Inferior parietal cortex (tissue), 1 donor: Measurements from ENCODE around the gene GABBR2.
"Not testable (repeated sequence)": the region's sequence is repeated elsewhere in the genome, so short reads cannot be mapped to it uniquely, and the experiment has no call there.

Source experiments
- DNase-seq: peaks from one replicate; pipeline ENCODE4 v3.0.0-alpha.2; 2016; ENCODE audit errors: extremely low spot score

The GABBR2 gene

DNA sequence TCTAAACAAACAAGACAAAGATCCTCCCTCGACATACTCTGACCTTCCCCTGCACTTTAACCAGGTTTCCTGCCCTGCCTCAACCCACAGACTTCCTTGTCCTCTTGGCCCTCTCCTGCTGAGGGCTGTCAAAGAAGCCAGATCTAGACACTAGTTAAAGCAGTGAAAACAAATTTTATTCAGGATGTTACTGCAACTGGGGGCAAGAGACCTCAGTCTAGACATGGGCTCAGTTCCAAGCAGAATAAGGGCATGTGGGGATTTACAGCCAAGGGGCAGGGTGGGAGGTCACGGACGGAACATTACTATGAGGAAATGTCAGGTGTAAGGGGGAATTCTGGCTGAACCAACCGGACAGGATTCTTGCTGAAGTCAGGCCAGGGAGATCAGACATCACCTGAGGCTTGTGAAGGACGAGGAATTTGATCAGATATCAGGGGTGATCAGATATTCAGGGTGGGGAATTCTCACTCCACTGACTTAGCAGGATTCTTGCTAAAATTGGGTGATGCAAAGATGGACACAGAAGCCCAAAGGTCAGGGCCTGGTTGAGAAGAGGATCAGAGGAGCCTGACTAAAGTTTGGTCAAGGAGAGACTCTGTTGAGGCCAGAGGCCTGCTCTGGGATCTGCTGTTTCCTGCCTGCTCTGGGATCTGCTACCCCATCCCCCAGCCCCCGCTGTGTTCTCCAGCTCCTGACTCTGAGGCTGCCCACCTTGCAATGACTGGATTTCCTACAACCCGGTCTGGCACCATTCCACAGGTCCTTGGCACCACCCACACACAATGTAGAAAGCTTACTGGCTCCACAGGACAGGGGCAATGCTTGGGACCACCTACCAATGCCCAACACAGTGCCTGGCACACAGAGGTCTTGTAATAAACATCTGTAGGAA, 21.5 kb downstream of the GABBR2 start:
- DNase-seq = no peak

DNA sequence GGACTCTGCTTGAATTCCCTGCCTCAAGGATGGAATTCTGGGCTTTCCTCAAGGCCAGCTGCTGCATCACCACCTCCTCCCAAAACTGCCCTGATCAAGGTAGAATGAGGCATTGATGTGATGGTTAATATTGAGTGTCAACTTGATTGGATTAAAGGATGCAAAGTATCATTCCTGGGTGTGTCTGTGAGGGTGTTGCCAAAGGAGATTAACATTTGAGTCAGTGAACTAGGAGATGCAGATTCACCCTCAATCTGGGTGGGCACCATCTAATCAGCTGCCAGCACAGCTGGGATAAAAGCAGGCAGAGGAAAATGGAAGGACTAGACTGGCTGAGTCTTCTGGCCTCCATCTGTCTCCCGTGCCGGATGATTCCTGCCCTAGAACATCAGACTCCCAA, 23.9 kb downstream of the GABBR2 start:
- not testable (repeated sequence) for DNase-seq

DNA sequence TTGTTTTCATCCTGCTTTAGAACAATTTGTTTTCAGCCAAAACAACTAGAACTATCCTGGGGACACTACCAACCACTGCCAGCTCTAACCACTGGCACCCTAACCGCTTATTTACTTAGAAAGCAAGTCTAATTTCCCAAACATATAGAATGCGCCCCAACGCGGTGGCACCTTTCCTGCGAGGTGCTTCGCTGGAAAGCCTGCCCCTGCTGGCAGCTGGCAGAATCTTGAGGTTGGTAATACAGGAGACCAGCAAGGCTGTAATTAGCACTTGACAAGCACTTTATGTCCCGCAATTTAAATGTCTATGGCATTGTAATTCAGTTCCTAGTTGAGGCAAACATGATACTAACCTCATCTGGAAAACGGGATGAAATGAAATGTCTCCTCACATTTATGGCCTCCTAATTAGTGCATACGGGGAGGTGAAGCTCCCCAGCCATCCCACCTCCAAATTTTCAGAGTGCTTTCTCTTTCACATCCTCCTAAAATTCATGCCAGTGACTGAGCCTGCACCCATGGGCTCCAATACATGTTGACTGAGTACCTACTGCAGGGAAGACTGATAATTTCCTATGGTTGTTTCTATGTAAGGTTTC, 30.4 kb downstream of the GABBR2 start:
- DNase-seq = no peak

DNA sequence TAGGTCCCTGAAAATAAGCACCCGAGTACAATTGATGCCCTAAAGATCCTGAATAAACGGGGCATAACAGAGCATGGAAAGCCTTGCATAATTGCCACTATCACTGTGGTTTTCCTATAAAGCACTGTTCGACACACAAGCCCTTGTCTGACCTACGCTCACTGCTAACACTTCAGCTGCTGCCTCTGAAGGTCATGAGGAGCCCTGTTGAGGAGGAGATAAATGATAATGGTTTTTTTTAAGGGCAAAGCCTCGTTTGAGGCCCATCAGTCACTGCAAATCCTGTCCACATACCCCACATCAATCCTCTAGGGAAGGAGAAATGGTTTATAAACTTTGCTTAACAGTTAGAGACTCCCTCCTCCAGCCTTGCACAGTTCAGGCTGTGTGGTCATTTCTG, 35.1 kb downstream of the GABBR2 start:
- DNase-seq = no peak

DNA sequence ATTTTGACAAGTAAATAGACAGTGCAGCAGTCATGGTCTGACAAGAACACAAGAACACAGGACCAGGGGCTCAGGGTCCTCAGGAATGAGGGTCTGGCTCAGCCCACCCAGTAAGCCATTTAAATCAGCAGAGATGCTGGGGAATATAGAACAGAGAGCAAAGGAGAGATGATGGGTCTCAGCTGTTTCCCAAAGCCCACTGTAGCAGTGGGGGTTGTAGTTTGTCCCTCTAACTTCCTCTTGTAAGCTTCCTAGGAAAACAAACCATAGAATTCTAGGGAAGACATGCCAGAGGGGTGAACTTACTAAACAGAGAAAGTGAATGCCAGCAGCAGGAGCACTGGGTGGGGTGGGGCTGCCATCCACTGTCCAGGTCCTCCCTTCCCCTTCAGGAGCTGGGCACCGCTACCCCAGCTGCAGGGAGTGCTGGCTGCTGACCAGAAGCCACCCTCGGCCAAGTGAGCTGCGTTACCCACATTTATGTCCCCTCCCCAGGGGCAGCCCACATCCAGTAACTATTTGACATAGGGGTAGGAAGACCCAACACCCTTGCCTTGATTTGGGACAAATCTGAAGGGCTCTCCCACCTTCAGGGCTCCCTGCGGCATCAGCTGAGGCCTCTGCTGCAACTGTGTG, 41.6 kb downstream of the GABBR2 start:
- no peak for DNase-seq

DNA sequence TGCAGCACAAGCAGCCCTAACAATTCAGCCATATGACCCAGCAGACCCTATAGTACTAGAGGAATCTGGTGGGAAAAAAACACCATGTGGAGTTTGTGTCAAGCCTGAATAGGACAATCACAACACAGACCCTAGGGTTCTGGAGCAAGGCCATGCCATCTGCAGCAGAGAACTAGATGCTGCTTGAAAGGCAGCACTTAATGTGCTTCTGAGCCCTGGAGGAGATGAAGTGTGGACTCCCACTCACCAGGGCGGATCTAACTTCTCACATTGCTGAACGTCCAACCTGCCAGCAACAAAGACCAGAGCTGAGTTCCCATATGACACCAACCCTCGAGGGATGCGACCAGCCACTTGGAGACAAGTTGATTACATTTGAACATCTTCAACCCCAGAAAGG, 43.2 kb downstream of the GABBR2 start:
- DNase-seq = no peak

DNA sequence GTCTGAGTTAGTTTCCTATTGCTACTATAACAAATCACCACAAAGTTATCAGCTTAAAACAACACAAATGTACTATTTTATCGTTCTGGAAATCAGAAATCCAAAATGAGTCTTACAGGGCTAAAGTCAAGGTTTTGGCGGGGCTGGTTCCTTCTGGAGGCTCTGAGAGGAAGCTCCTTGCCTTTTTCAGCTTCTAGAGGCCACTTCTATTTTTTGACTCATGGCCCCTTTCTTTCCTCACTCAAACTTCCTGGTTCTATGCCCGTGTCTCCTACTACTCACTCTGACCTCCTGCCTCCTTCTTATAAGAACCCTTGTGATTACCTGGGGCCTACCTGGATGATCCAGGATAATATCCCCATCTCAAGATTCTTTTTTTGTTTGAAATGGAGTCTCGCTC, 48.2 kb downstream of the GABBR2 start:
- DNase-seq = no peak

DNA sequence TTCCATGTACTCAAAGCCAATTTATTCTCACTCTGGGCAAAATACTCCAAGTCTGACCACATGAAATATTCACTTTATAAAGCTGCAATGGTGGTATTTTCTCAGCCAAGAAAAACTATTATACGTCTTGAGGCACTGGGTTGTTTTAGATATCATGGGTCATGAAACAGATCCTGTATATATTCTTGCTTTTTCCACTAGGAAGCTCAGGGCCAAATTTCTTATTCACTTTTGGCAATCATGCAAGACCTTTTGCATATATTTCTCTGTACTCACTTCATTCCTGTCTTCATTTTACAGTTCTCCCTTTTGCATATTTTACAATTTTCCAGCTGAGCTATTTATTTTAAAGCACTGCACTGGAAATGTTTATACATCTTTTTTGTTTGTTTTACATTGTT, 49.8 kb downstream of the GABBR2 start:
- DNase-seq = no peak

DNA sequence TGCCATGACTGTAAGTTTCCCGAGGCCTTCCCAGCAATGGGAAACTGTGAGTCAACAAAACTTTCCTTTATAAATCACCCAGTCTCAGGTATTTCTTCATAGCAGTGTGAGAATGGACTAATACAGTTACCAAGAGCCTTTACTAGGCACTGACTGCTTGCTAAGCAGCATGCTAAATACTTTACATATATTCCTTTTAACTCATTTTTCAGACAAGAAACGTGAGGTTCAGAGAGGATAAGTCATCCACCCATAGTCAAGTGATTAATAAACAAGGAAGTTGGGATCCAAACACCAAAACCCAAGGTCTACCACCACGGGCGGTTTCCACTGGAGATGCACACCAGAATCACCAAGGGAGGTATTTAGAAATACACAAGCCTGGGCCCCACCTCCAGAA, 50.8 kb downstream of the GABBR2 start:
- no peak for DNase-seq

DNA sequence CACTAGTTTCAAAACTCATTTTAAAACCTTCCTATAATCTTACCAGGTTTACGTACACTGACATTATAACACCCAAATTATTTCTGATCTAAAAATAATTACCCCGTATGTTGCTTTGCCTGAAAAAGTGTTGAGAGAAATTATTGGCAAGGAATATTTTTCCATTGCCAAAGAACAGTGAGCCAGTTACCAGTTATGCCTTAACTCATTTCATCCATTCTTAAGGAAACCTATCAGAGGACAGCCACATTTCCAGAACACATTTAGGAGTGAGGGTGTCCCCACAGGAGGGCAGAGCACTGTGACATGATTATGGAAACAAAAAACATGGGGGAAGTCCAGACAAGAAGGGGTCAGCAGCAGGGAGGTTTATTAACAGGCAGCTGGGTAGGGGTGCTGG, 52.2 kb downstream of the GABBR2 start:
- DNase-seq = no peak

DNA sequence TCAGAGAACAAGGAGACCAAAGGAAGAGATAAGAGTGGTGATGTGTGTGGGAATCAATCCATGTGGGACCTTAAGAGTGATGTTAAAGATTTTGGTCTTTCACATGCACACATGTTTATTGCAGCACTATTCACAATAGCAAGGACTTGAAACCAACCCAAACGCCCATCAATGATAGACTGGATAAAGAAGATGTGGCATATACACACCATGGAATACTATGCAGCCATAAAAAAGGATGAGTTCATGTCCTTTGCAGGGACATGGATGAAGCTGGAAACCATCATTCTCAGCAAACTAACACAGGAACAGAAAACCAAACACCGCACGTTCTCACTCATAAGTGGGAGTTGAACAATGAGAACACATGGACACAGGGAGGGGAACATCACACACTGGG, 53.3 kb downstream of the GABBR2 start:
- DNase-seq = not testable (repeated sequence)

DNA sequence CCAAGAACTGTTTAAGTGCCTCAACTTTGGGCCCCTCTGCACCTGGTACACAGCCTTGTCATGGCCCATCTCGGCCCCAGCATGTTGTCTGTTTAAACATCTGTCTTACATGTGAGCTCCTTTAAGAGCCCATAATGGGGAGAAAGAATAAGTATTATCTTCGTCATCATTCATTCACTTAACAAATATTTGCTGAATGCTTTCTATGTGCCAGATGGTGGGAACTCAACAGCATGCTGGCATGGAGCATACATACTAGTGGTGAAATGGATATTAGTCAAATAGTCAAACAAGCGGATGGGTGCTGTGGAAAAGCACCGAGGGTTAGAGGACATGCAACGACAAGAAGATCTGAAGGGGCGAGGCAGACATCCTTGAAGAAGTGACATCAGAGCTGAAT, 54.5 kb downstream of the GABBR2 start:
- no peak for DNase-seq

DNA sequence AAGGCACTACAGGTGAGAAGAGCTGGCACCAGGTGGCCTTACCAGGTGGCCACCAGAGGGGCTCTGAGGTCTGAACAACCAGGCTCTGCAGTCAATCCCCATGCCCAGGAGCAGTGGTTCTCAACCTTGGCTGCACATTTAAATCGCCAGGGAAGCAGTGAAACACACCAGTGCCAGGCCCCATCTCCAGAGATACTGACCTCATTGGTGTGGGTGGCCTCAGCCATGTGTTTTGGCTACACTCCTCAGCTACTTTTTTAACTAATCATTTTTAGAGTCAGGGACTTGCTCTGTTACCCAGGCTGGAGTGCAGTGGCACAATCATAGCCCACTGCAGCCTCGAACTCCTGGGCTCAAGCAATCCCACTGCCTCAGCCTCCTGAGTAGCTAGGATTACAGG, 56.0 kb downstream of the GABBR2 start:
- no peak for DNase-seq

DNA sequence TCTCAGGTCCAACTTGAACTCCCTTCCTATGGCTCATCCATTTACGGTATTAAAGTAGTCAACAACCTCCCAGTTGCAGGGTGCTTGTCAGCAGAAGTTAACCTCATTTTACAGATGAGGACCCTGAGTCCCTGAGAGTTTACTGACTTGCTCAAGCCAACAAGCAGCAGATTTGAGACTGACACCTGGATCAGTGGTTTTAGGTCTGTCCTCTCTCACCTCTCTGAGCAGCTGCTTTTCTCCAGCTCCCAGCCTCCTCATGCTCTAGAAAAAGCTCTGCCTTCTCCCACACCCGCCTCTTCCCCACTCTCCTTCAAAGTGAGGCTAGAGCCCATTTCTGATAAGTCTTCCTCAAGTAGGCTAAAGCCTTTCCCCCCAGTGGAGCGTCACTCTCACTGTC, 56.4 kb downstream of the GABBR2 start:
- DNase-seq = no peak

DNA sequence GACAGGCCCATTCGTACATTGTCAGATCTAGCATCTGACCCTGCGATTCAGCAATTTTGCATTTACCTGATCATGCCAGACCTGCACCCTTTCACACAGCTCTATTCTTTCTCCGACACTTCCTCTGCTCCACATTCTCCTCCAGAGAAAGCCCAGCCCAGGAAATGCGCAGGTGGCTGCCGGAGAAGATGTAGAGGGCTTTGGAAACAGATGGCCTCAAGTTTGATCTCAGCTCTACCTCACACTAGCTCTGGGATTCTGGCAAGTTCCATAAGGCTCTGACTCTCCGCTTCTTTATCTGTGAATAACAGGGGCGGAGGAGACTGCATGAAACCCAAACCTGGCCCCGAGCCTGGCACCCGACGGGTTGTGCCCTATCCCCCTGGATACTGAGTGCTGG, 61.5 kb downstream of the GABBR2 start:
- DNase-seq = no peak

DNA sequence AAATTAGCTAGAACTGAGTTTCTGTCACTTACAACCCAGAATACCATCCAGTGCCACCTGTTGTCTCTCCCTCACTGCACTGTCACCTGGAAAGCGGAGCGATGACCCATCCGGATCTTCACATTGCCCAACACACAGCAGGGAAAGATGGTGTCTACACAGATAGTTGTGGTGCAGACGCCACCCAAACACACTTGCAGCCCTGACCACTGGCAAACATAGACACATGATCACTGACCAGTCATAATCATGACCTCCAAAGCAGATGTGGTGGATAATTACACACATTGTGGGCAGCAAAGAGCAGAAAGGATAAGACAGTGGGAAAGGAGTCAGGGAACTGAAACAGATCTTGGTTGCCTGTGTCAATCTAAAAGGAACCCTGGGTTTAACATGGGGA, 64.7 kb downstream of the GABBR2 start:
- DNase-seq = no peak

DNA sequence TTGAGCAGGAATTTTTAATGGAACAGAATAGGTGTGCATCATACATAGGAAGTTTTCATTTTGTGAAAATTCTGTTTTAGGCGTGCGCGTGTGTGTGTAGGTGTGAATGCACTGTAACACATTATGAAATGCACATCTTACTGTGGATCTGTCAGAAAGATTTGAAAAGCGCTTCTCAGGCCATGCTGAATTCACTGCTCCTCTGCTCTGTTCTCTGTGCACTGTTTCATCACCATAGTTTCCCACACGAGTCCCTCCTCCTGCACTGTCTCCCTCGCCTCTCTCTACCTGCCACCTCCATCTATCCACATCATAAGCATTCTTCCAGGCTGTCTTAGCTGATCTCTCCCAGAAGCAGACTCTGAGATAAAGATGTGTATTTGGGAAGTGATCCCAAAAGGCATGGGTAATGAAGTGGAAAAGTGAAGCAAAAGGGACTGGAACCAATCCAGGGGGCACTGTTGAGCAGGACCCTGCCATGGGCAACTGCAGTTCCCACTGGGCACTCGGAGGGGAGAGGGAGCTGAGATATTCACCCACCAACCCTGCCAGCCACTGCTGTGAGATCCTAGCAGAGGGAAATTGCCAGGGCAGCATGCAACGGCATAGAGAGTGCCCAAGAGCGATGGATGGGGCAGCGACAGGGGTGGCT, 65.9 kb downstream of the GABBR2 start:
- DNase-seq = no peak

DNA sequence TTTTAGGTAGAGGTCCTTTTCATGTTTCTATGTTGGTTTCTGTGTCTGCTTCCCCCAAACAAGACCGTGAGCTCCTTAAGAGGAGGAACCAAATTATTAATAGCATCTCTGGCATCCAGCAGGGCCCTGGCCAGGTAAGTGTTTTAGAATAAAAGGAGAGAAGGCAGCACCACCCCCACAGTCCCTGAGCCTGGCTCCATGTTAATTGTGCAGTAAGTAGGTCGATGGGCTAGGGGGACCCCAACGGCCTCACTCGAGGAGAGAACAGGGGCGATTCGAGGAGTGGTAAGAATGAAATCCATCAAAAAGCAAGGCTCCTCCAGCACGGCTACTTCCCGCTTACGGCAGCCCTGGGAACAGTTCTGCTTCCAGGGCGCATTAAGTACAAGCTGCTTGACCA, 67.0 kb downstream of the GABBR2 start:
- no peak for DNase-seq

DNA sequence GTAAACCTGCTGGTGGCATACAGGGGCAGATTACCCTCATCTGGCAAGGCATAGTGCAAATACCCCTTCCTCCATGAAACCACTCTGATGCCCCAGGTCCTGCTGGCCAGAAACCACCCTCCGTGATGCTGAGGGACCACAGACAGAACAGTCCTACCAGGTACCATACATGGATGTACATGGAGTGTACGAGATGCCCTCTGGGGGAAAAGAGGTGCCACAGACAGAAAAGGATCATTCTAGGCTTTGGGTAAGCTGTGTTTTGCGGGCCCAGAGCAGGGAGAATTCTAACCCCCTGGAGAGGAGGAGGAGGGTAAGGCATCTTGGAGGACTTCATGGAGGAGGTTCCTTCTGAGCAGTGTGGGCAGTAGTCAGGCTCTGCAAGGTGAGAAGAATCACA, 68.3 kb downstream of the GABBR2 start:
- no peak for DNase-seq

DNA sequence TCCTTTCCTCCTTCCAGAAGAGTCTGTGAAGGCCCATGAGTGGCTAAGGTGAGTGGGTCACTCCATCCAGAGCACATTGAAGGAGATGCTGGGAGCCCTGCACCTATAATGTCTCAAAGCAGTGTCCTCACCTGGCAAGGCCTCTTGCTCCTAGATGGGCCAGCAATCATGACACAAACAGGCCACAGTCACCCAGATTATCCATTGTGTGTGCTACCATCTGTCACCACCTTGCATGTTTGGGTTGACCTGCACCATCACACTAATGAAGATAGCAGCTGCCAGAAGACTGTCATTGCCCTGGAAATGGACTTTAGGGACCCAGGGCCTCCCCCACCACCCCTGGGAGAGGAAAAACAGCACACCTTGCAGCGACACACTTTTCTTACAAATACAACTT, 69.6 kb downstream of the GABBR2 start:
- DNase-seq = no peak

DNA sequence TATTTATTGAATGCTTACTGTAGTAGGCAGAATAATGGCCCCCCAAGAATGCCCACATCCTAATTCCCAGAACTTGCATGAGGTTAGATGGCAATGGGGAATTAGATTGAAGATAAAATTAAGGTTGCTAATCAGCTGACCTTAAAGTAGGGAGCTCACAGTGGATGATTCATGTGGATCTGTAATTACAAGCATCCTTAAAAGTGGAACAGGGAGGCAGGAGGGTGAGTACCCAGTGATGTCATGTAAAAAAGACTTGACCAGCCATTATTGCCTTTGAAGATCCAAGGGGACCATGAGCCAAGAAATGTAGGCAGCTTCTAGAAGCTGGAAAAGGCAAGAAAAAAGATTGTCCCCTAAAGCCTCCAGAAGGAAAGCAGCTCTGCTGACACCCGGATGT, 71.4 kb downstream of the GABBR2 start:
- DNase-seq = no peak

DNA sequence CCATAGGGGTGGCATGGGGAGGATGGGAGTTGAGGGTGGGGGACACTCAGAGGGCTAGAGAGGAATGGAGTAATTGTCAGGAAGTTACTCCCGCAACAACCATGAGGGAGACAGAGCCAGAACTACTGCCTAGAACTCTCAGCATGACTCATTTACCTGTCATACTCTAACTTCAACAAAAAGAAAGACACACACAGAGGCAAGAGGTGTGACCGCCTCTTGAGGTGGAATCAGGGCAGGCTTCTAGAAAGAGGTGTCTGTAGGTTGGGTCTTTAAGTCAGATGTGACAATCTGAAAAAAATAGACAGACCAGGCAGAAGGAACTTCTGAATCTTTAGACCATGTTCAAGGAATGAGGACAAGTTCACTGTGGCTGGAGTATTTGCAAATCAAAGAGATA, 73.4 kb downstream of the GABBR2 start:
- no peak for DNase-seq
